GM18519 (cell line): ENCODE data around the gene LRRC19.

Source experiments
- ATAC-seq: cut with Tn5 transposase; IDR thresholded peaks from one replicate; pipeline ENCODE4 v1.9.1; 2021; ENCODE audit warnings: mild to moderate bottlenecking, moderate library complexity; ENCODE audit not compliant: unreplicated experiment, low FRiP score

Gene LRRC19

GRCh38 chr9:27005491-27005890 lies at the start of gene LRRC19:
LRRC19 (minus strand) TSS chr9:27005672; CDS start chr9:26999694, 5,978 bp downstream.
- no peak for ATAC-seq

GRCh38 chr9:27054841-27055240 lies 49.4 kb upstream of the LRRC19 start:
- ATAC-seq, result no peak

- ATAC-seq, result no peak
Measured at GRCh38 chr9:27054125-27054524, 48.7 kb upstream of the LRRC19 start.

GRCh38 chr9:27053369-27054022 lies 48.0 kb upstream of the LRRC19 start:
- ATAC-seq, result no peak

GRCh38 chr9:27047136-27047535 lies 41.7 kb upstream of the LRRC19 start:
- ATAC-seq, result no peak

GRCh38 chr9:27043176-27043575 lies 37.7 kb upstream of the LRRC19 start:
- ATAC-seq, result no peak

GRCh38 chr9:27042476-27042875 lies 37.0 kb upstream of the LRRC19 start:
- no peak for ATAC-seq

GRCh38 chr9:27041746-27042145 lies 36.3 kb upstream of the LRRC19 start:
- ATAC-seq, result no peak

- ATAC-seq, result no peak
Measured at GRCh38 chr9:27037499-27037898, 32.0 kb upstream of the LRRC19 start.

- ATAC-seq, result peak; percentile 90
Measured at GRCh38 chr9:27033815-27034403, 28.4 kb upstream of the LRRC19 start.

GRCh38 chr9:27029186-27029585 lies 23.7 kb upstream of the LRRC19 start:
- no peak for ATAC-seq

- no peak for ATAC-seq
Measured at GRCh38 chr9:27022920-27023319, 17.4 kb upstream of the LRRC19 start.

- ATAC-seq, result no peak
Measured at GRCh38 chr9:27019589-27019988, 14.1 kb upstream of the LRRC19 start.

- no peak for ATAC-seq
Measured at GRCh38 chr9:27003426-27004077, 1.9 kb downstream of the LRRC19 start.

GRCh38 chr9:26995810-26996209 lies 9.7 kb downstream of the LRRC19 start:
- no peak for ATAC-seq

- ATAC-seq, result peak; percentile 76
Measured at GRCh38 chr9:26983340-26983739, 22.1 kb downstream of the LRRC19 start.

GRCh38 chr9:26975728-26976707 lies 29.5 kb downstream of the LRRC19 start:
- no peak for ATAC-seq

GRCh38 chr9:26974927-26975326 lies 30.5 kb downstream of the LRRC19 start:
- no peak for ATAC-seq

GRCh38 chr9:26973989-26974388 lies 31.5 kb downstream of the LRRC19 start:
- ATAC-seq, result no peak

- ATAC-seq, result no peak
Measured at GRCh38 chr9:26971721-26972120, 33.8 kb downstream of the LRRC19 start.

- ATAC-seq, result peak; percentile 1
Measured at GRCh38 chr9:26956860-26957233, 48.6 kb downstream of the LRRC19 start.
